Right ventricle myocardium superior (tissue), 1 donor: ENCODE measurements around the gene NOXA1. TPM values are rescaled to one million over a fixed set of nuclear protein-coding genes. Genes with fewer than 3 reads are reported as not detected.

Source experiments
- ATAC-seq: fragments of 200-7000 bp; cut with Tn5 transposase; one replicate; pipeline ENCODE4 v1.9.1; 2020; ENCODE audit warnings: mild to moderate bottlenecking; ENCODE audit not compliant: poor library complexity
- DNase-seq: peaks from one replicate; pipeline ENCODE4 v3.0.0-alpha.2; 2020
- intact Hi-C: fragments of 100-400 bp; cut with DNase I; formaldehyde crosslinking; loops from one replicate; pipeline ENCODE4 v1.11.2; 2022
- total RNA-seq: library from RNA; stranded (reverse); fragmentation: NEBNext Ultra II Directional; extraction: Animal tissue kit (Norgen Biotek cat#: 25700); gene quantifications from one replicate; pipeline ENCODE4 v1.2.1, GENCODE V29; 2021
- donor health status: DM: no; HTN: yes; CAD: no; lungs with severe emphysema.

NOXA1 gene
- total RNA-seq, 1 donor from 2014 or later, result 1.7 TPM

DNA sequence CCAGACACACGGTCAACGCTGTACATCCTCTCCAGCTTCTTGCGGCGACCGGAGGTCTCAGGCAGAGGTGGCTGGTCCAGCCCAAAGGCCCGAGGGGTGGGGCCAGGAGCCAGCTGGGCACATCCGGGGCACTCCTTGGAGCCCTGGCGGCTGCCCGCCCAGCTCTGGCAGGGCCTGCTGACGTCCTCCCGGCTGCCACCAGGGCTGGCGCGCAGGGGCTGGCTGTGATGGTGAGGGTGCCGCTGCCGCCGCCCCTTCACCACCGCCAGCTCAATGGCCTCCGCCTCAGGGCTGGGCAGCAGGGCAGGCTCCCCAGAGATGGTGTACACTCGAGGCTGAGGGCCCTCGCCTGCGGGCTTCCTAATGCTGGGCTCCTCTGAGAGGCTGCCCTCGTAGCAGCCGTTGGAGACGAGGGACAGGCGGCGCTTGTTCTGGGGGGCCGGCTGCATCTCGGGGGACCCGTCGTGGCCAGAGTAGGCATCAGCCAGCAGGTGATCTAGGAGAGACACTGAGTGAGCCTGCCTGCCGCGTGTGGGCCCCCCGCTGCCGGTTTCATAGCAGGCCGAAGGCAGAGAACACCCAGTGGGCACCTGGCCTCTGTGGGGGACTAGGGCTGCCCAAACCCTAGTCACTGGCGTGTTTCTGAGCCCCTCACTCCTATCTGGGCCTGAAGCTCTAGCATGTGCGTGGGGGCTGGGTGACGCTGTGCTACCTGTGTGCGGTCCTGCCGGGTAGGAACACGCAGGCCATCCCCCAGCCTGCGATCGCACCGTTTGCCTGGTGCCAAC is 34.4 kb downstream of the NOXA1 start:
- intact Hi-C loops, result no loop called here
- ATAC-seq (no peak), DNase-seq (peak; percentile 43)

GRCh38 chr9:137458194-137459151 is 35.3 kb downstream of the NOXA1 start:
- ATAC-seq (no peak), DNase-seq (peak; percentile 49)
- intact Hi-C loops, result no loop called here

- peak; percentile 93 for ATAC-seq
Observed at GRCh38 chr9:137459152-137459600, 36.0 kb downstream of the NOXA1 start, which contains the start of gene NSMF. TSS of gene NSMF (minus strand) at chr9:137459334. CDS start at chr9:137459102, 232 bp downstream.

GRCh38 chr9:137459601-137460362 is 36.6 kb downstream of the NOXA1 start:
- DNase-seq, result peak; percentile 37
- ATAC-seq, result no peak
- intact Hi-C loops, result no loop called here

More at GRCh38 chr9:137459152-137459600, 36.0 kb downstream of the NOXA1 start, which contains the start of gene NSMF:
- intact Hi-C loops, result no loop called here
- peak; percentile 97 for DNase-seq

DNA sequence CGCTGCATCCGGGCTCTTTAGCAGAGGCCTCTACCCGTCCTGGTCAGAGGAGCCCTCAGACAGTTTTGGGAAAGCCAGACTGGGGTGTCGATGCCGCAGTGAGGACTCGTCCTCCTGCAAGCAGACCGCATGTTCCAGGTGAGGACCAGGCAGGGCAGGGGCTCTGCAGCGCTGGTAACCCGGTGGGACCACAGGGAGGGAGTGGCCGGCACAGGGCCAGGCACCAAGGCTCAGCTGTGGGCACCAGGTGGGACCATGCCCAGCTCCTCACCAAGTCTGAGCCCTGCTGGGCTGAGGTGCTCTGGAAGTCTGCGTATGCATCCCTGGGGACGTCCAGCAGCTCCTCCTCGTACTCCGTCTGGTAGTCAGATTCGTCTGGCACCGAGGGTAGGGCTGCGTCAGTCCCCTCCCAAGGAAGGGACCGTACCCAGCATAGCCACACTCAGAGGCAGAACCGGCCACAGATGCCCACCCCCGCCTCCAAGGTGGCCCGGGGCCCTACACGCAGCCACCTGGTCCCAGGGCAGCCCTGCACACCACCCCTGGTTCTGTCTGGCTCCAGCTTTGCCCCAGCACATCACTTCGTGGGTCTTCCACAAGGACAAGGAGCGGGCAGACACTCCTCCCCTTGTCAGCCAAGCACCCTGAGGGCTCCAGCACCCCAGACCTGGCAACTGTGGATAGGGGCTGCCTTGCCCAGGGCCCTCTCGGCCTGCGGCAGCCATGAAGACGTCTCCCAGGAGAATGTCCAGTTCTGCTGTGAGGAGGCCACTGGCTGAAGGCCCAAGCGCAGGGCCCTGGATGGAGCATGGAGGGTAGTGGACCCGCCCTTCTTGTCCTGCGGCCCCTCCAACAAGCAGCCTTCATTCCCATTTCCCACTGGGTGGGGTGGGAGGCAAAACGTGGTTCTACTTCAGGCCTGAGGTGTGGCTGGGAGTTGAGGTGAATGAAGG is 37.4 kb downstream of the NOXA1 start:
- intact Hi-C loops, result no loop called here
- no peak for ATAC-seq
- DNase-seq, result peak; percentile 38

- ATAC-seq, result no peak
- intact Hi-C loops, result no loop called here
Observed at GRCh38 chr9:137461316-137461662, 38.1 kb downstream of the NOXA1 start.

DNA sequence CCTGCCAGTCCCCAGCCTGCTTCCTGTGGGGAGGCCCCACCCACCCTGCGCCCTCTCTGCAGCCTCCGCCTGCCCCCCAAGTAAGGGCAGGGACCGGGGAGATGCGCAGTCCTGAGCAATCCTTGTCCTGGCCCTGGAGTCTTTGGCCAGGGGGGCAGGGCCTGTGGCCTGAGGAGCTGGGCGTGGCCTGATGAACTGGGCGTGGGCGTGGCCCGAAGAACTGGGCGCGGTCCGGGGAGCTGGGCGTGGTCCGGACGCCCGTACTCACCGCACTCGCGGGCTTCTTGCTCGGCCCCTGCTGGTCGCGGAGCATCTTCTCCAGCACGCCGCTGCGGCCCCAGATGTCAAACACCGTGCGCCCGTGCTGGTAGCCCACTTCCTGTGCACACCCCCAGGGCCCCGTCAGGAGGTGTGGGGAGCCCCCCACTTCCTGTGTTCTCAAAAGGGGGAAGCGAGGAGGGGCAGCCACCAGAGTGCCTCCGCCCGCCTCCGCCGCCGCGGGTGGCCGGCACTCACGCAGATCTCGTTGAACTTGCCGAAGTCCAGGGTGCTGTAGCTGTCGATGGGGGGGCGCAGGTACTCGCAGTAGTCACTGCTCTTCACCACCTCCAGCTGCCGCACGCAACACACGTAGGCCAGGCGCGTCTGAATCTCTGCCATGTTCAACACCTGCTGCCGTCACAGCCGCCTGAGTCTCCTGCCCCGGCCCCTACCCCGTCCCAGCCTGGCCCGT is 38.6 kb downstream of the NOXA1 start:
- DNase-seq, result peak; percentile 70
- intact Hi-C loops, result no loop called here
- no peak for ATAC-seq

More at GRCh38 chr9:137461316-137461662, 38.1 kb downstream of the NOXA1 start:
- DNase-seq, result no peak

- ATAC-seq, result no peak
- DNase-seq, result peak; percentile 26
- intact Hi-C loops, result no loop called here
Observed at GRCh38 chr9:137462396-137462985, 39.3 kb downstream of the NOXA1 start.

GRCh38 chr9:137462986-137463930 is 40.1 kb downstream of the NOXA1 start:
- DNase-seq (peak; percentile 36), ATAC-seq (no peak)
- intact Hi-C loops, result no loop called here

DNA sequence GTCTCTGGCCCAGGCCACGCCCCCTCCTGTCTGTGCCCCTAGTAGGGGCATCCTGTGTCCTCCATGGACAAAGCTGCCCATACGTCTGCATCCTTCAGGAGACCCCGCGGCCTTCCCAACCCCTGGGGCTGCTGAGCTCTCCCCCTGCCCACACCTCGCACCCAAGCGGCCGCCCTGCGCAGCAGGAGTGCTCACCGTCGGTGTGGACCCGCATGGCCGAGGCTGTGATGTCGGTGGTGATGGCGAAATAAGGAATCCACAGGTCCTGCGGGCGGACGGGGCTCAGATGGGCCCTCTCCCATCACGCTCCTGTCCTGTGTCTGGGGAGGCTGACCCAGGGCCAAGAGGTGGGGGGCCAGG is 40.7 kb downstream of the NOXA1 start:
- intact Hi-C loops, result no loop called here
- ATAC-seq, result no peak
- no peak for DNase-seq

GRCh38 chr9:137464291-137464999 is 41.3 kb downstream of the NOXA1 start:
- ATAC-seq (no peak), DNase-seq (peak; percentile 42)
- intact Hi-C loops, result no loop called here

GRCh38 chr9:137465000-137465719 is 42.0 kb downstream of the NOXA1 start:
- DNase-seq (peak; percentile 27), ATAC-seq (no peak)
- intact Hi-C loops, result no loop called here

GRCh38 chr9:137465720-137466388 is 42.7 kb downstream of the NOXA1 start:
- ATAC-seq (no peak), DNase-seq (peak; percentile 29)
- intact Hi-C loops, result no loop called here
